Stomach (tissue), 4 donors: ENCODE data around the gene UNC13B.

ENCODE experiments used
- EP300 ChIP-seq: sonication (generic); formaldehyde crosslinking; IDR thresholded peaks from one replicate; pipeline ENCODE4 v1.6.1; 2017; ENCODE audit warnings: antibody characterized with exemption
- POLR2AphosphoS5 ChIP-seq, 3 donors: sonication (generic); formaldehyde crosslinking; IDR thresholded peaks; one replicate each; pipeline ENCODE4 v1.6.1; 2016; ENCODE audit warnings: antibody characterized with exemption in 3 of 3
- TF ChIP-seq, protein P1 (sequence below), 7 experiments: fragments of 450-650 bp in 4 of 7; fragments of 200-600 bp in 3 of 7; sonication (generic) in 3 of 7; IDR thresholded peaks; one replicate each; pipeline ENCODE4 v1.5.1; 2016 to 2019; ENCODE audit warnings: antibody characterized with exemption in 7 of 7, control low read depth in 2 of 7, mild to moderate bottlenecking in 1 of 7

DNA sequence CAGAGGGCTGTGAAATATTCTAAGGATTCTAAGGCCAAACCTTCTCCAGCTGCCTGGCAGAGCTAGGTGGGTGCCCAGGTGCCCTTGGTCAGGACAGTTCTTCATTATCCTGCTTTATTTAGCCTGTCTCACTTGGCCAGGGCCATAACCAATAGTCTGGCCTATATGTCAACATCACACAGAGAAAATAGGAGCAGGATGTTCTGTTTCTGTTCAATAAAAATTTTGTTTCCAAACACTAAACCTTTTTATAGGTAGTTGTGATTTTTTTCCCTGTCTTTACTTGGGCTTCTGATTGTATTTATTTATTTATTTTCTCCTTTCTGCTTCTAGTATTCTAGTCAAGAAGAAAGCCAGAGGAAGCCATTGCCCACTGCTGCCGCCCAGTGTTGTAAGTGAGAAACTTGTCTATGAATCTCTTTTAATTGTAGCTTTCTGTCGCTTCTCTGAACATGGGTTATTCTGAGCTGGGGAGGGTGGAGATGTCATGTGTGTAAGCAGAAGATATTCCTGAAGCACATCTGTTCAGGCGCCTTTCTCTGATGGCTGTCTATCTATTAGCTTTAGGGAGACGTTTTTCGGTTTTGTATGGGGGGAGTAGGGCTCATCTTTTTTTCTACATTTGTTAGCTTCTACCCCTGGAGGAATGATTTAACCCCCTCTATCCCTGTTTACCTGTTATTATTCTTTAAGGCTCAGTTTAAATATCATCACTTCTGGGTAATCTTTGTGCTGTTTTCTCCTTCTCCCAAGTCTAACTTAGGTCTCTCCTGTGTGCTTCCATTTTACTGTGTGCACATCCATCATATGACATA, 97.1 kb downstream of the UNC13B start:
- TF ChIP-seq, protein P1, sequence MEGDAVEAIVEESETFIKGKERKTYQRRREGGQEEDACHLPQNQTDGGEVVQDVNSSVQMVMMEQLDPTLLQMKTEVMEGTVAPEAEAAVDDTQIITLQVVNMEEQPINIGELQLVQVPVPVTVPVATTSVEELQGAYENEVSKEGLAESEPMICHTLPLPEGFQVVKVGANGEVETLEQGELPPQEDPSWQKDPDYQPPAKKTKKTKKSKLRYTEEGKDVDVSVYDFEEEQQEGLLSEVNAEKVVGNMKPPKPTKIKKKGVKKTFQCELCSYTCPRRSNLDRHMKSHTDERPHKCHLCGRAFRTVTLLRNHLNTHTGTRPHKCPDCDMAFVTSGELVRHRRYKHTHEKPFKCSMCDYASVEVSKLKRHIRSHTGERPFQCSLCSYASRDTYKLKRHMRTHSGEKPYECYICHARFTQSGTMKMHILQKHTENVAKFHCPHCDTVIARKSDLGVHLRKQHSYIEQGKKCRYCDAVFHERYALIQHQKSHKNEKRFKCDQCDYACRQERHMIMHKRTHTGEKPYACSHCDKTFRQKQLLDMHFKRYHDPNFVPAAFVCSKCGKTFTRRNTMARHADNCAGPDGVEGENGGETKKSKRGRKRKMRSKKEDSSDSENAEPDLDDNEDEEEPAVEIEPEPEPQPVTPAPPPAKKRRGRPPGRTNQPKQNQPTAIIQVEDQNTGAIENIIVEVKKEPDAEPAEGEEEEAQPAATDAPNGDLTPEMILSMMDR (IDR thresholded peaks at IDR 0.05), result peak in 5 of 7 experiments; percentile 38 to 72 (median 58)
- TF ChIP-seq EP300, result no peak
- no peak for TF ChIP-seq POLR2AphosphoS5 (IDR thresholded peaks at IDR 0.05)
